H1 (cell line): ENCODE data around the gene CAMK2A. TPM values are rescaled to one million over a fixed set of nuclear protein-coding genes. Genes with fewer than 3 reads are reported as not detected.

Experiments
- CEBPB ChIP-seq: IDR thresholded peaks from 2 replicates; pipeline ENCODE4 v1.6.1; 2012; ENCODE audit warnings: low read depth, low read length
- EP300 ChIP-seq, 2 experiments: IDR thresholded peaks; 1 replicate in 1 of 2; 2 replicates in 1 of 2; pipeline ENCODE4 v1.6.1; 2011 to 2012; ENCODE audit warnings: low read depth in 2 of 2, low read length in 2 of 2, mild to moderate bottlenecking in 2 of 2, borderline replicate concordance in 1 of 2, inconsistent platforms in 1 of 2, moderate library complexity in 1 of 2
- EZH2 ChIP-seq: fragments of 200-600 bp; sonication (generic); IDR thresholded peaks from 2 replicates; pipeline ENCODE4 v1.7.1; 2012; ENCODE audit warnings: low read depth, mild to moderate bottlenecking, moderate library complexity, low read length, inconsistent platforms; ENCODE audit not compliant: severe bottlenecking
- RBBP5 ChIP-seq: IDR thresholded peaks from 2 replicates; pipeline ENCODE4 v1.7.1; 2012; ENCODE audit warnings: low read depth, mild to moderate bottlenecking, inconsistent platforms, low read length, moderate library complexity, borderline replicate concordance
- SRF ChIP-seq: IDR thresholded peaks from 2 replicates; pipeline ENCODE4 v1.6.1; 2011; ENCODE audit warnings: mild to moderate bottlenecking, low read depth, low read length, moderate library complexity
- polyA plus RNA-seq, 7 experiments: library from polyadenylated mRNA; depleted of rRNA in 3 of 7; stranded (reverse) in 5 of 7; unstranded in 2 of 7; fragments of >200 nt in 5 of 7; fragments of 200-250 nt in 2 of 7; gene quantifications; 1 replicate in 5 of 7; 2 replicates in 1 of 7; 4 replicates in 1 of 7; pipeline versions ENCODE4 v1.2.1 to v1.2.3, GENCODE V29; 2011 to 2013; ENCODE audit warnings: missing spikeins in 2 of 7, mixed read lengths in 2 of 7
- total RNA-seq: library from RNA; stranded (reverse); fragmentation: NEBNext Ultra II Directional; extraction: Animal tissue kit (Norgen Biotek cat#: 25700); gene quantifications from 2 replicates; pipeline ENCODE4 v1.2.1, GENCODE V29; 2021

CAMK2A gene
- total and polyA plus RNA-seq, 2 of the 8 experiments (the other 6 are each of a cell fraction or from before 2014, with no cell fraction given), result 0.20 to 0.28 TPM

DNA sequence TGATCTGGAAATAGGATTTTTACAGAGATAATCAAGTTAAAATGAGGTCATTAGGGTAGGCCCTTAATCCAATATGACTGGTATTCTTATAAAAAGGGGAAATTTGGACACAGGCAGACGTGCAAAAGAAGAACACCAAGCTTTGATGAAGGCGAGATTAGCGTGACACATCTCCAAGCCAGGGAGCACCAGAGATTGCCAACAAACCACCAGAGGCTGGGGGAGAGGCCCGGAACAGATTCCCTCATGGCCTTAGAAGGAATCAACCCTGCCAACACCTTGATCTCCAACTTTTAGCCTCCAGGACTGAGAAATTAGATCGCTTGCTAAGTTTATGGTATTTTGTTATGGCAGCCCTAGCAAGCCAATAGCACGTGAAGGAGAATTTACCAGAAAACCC, 23.9 kb upstream of the CAMK2A start (continued):
- TF ChIP-seq EZH2 (no peak), SRF (no peak), RBBP5 (no peak), EP300 (IDR thresholded peaks at IDR 0.05; ENCODE audit: borderline replicate concordance in 1 of 2, low read depth in 2 of 2, low read length in 2 of 2) (no peak), CEBPB (no peak)
- TF ChIP-seq, all 59 proteins: peak for 0
